HG02571 (cell line): ENCODE measurements around the gene LSM14A.

Source experiments
- ATAC-seq: cut with Tn5 transposase; IDR thresholded peaks from one replicate; pipeline ENCODE4 v1.9.1; 2021; ENCODE audit warnings: mild to moderate bottlenecking, moderate library complexity; ENCODE audit not compliant: unreplicated experiment

Gene LSM14A

GRCh38 chr19:34254046-34254697 lies 81.9 kb downstream of the LSM14A start, which contains the start of gene GARRE1:
Gene GARRE1 (plus strand): TSS chr19:34254554. CDS start chr19:34300474, 45,920 bp downstream.
- peak; percentile 93 for ATAC-seq

GRCh38 chr19:34254698-34255432 lies 82.6 kb downstream of the LSM14A start:
- ATAC-seq, result peak; percentile 32

- no peak for ATAC-seq
These were observed 83.2 kb downstream of the LSM14A start for GRCh38 chr19:34255546-34255945.

- ATAC-seq, result no peak
These were observed 84.7 kb downstream of the LSM14A start for GRCh38 chr19:34256835-34257558.

GRCh38 chr19:34257559-34257924 lies 85.2 kb downstream of the LSM14A start:
- no peak for ATAC-seq

GRCh38 chr19:34259367-34260095 lies 87.2 kb downstream of the LSM14A start:
- ATAC-seq, result no peak

- no peak for ATAC-seq
These were observed 88.5 kb downstream of the LSM14A start for GRCh38 chr19:34260771-34261173.

GRCh38 chr19:34261334-34262109 lies 89.2 kb downstream of the LSM14A start:
- ATAC-seq, result no peak

- no peak for ATAC-seq
These were observed 91.5 kb downstream of the LSM14A start for GRCh38 chr19:34263745-34264237.

GRCh38 chr19:34265221-34265650 lies 92.9 kb downstream of the LSM14A start:
- no peak for ATAC-seq

GRCh38 chr19:34269081-34269480 lies 96.8 kb downstream of the LSM14A start:
- no peak for ATAC-seq

- no peak for ATAC-seq
These were observed 97.2 kb downstream of the LSM14A start for GRCh38 chr19:34269489-34269888.

GRCh38 chr19:34269968-34270621 lies 97.8 kb downstream of the LSM14A start:
- ATAC-seq, result no peak

GRCh38 chr19:34273121-34273520 lies 100.8 kb downstream of the LSM14A start:
- ATAC-seq, result no peak

GRCh38 chr19:34274284-34274826 lies 102.1 kb downstream of the LSM14A start:
- no peak for ATAC-seq

GRCh38 chr19:34274827-34275625 lies 102.7 kb downstream of the LSM14A start:
- no peak for ATAC-seq

GRCh38 chr19:34275705-34276104 lies 103.4 kb downstream of the LSM14A start:
- no peak for ATAC-seq

- no peak for ATAC-seq
These were observed 104.3 kb downstream of the LSM14A start for GRCh38 chr19:34276614-34277013.
